Lung (tissue), 12 donors: ENCODE data around the gene ANKRD36. TPM values are rescaled to one million over a fixed set of nuclear protein-coding genes. Genes with fewer than 3 reads are reported as not detected.
"Not testable (repeated sequence)": the region's sequence is repeated elsewhere in the genome, so short reads cannot be mapped to it uniquely, and the experiment has no call there.

Experiments
- ATAC-seq: fragments of 200-7000 bp; cut with Tn5 transposase; one replicate; pipeline ENCODE4 v1.9.1; 2020; ENCODE audit warnings: moderate number of reproducible peaks; ENCODE audit not compliant: insufficient read depth, low FRiP score
- DNase-seq, 3 donors: peaks; one replicate each; pipeline ENCODE4 v3.0.0-alpha.2; 2013 to 2017
- H3K27ac ChIP-seq, 2 donors: one replicate each; pipeline ENCODE4 v1.5.1; 2013; ENCODE audit warnings: mild to moderate bottlenecking in 2 of 2, moderate library complexity in 2 of 2, control low read depth in 1 of 2, inconsistent platforms in 1 of 2, low read depth in 1 of 2, low read length in 1 of 2
- H3K27me3 ChIP-seq, 3 donors: one replicate each; pipeline ENCODE4 v1.5.1; 2013; ENCODE audit warnings: low read length in 2 of 3; ENCODE audit not compliant: control insufficient read depth in 3 of 3, insufficient read depth in 3 of 3
- H3K36me3 ChIP-seq, 4 donors: one replicate each; pipeline ENCODE4 v1.5.1; 2013; ENCODE audit warnings: low read length in 4 of 4, mild to moderate bottlenecking in 1 of 4, moderate library complexity in 1 of 4; ENCODE audit not compliant: control insufficient read depth in 4 of 4, insufficient read depth in 4 of 4
- H3K4me1 ChIP-seq, 5 donors: one replicate each; pipeline ENCODE4 v1.5.1; 2013; ENCODE audit warnings: low read length in 5 of 5, mild to moderate bottlenecking in 2 of 5, moderate library complexity in 1 of 5; ENCODE audit not compliant: control insufficient read depth in 5 of 5, insufficient read depth in 5 of 5
- H3K4me3 ChIP-seq: one replicate; pipeline ENCODE4 v1.5.1; 2013; ENCODE audit warnings: mild to moderate bottlenecking, control low read depth, moderate library complexity
- H3K9ac ChIP-seq, 2 donors: one replicate each; pipeline ENCODE4 v1.5.1; 2013; ENCODE audit warnings: low read length in 2 of 2, control low read depth in 1 of 2; ENCODE audit not compliant: insufficient read depth in 1 of 2
- H3K9me3 ChIP-seq, 4 donors: one replicate each; pipeline ENCODE4 v1.5.1; 2013; ENCODE audit warnings: low read length in 3 of 4, mild to moderate bottlenecking in 1 of 4, moderate library complexity in 1 of 4; ENCODE audit not compliant: control insufficient read depth in 4 of 4, insufficient read depth in 3 of 4
- CTCF ChIP-seq: IDR thresholded peaks from 2 replicates; pipeline ENCODE4 v1.5.1; 2012; ENCODE audit warnings: mild to moderate bottlenecking; ENCODE audit errors: control extremely low read depth, extremely low read depth
- WGBS, 2 donors: extraction: QIAGEN DNeasy Blood & Tissue Kit; methylation state at CpG; one replicate each; pipeline ENCODE4 v1.1.7; 2013; 5-methylcytosine and 5-hydroxymethylcytosine counted together
- polyA plus RNA-seq, 2 donors: library from polyadenylated mRNA; stranded (reverse); fragments of 200-250 nt; gene quantifications; one replicate each; pipeline ENCODE4 v1.2.1, GENCODE V29; 2013
- total RNA-seq, 2 donors: library from RNA; depleted of rRNA in 1 of 2; stranded (reverse); fragments of >200 nt in 1 of 2; gene quantifications; one replicate each; pipeline ENCODE4 v1.2.1, GENCODE V29; 2014 to 2021
- donor health status: control.
- donor health status: control.
- donor health status: Bipolar disorder and iron deficiency.
- donor health status: healthy.
- donor health status: DM: yes; HTN: yes; CAD: no.

ANKRD36 gene
- total and polyA plus RNA-seq, 4 donors: 1.5 to 96.4 (median 16.1) TPM

- not testable (repeated sequence) for H3K4me1 ChIP-seq, DNase-seq, H3K36me3 ChIP-seq, H3K9me3 ChIP-seq, H3K4me3 ChIP-seq, H3K27me3 ChIP-seq, H3K9ac ChIP-seq, ATAC-seq, H3K27ac ChIP-seq
- 86 to 94% methylated on average over 9 of the region's 9 CpGs for WGBS, 2 donors
Measured at GRCh38 chr2:97111246-97111645, 1.7 kb upstream of the ANKRD36 start.

GRCh38 chr2:97112320-97113049, 468 bp upstream of the ANKRD36 start:
- H3K27me3 ChIP-seq, H3K9me3 ChIP-seq, H3K36me3 ChIP-seq, H3K4me1 ChIP-seq: not testable (repeated sequence)
- Histone ChIP-seq H3K27ac (peak overlapping the region; percentile 89 to 94), H3K4me3 (peak overlapping the region; percentile 60), H3K9ac (peak overlapping the region; percentile 16 to 67)
- TF ChIP-seq CTCF: peak; percentile 90
- DNase-seq: peak; percentile 49 to 65 (median 53)
- WGBS, 2 donors: 0 to 1% methylated on average over 24 to 42 of the region's 44 CpGs
- peak; percentile 93 for ATAC-seq

GRCh38 chr2:97113882-97114255, 916 bp downstream of the ANKRD36 start:
- Histone ChIP-seq H3K9ac (peak overlapping the region in 1 of 2 donors; percentile 79), H3K27ac (peak overlapping the region; percentile 82 to 86), H3K4me3 (peak overlapping the region; percentile 33)
- H3K36me3 ChIP-seq, H3K9me3 ChIP-seq, H3K27me3 ChIP-seq, ATAC-seq, H3K4me1 ChIP-seq: not testable (repeated sequence)
- WGBS, 2 donors: 0 to 5% methylated on average over 12 to 16 of the region's 18 CpGs
- peak in 1 of 3 donors; percentile 0 for DNase-seq

- not testable (repeated sequence) for ATAC-seq, H3K27ac ChIP-seq, H3K9ac ChIP-seq, H3K36me3 ChIP-seq, H3K9me3 ChIP-seq, H3K27me3 ChIP-seq, DNase-seq, H3K4me3 ChIP-seq, H3K4me1 ChIP-seq
- WGBS, 2 donors: 92 to 95% methylated on average over 2 of the region's 2 CpGs
Measured at GRCh38 chr2:97129090-97129489, 16.1 kb downstream of the ANKRD36 start.

- not testable (repeated sequence) for H3K9me3 ChIP-seq, H3K27me3 ChIP-seq, H3K9ac ChIP-seq, H3K27ac ChIP-seq, ATAC-seq, H3K36me3 ChIP-seq, H3K4me3 ChIP-seq, H3K4me1 ChIP-seq, DNase-seq
- WGBS, 2 donors: 71 to 74% methylated on average over 3 of the region's 3 CpGs
Measured at GRCh38 chr2:97144016-97144415, 31.1 kb downstream of the ANKRD36 start.

DNA sequence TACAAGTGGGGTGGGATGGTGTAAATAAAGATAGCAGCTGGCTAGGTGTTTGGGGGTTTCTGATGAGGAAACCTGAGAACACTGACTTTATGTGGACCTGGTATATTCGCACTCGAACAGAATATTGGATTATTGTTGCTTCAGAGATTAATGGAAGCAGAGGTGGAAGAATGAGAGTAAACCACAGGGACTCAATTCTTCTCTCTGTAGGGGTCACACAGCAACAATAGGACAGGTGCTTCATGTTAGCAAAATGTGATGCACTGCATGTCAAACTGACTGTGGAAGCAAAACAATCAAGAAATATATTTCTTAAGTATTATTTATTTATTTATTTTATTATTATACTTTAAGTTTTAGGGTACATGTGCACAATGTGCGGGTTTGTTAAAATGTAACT, 53.6 kb downstream of the ANKRD36 start:
- H3K27me3 ChIP-seq, H3K36me3 ChIP-seq, H3K9me3 ChIP-seq, DNase-seq, H3K4me3 ChIP-seq, ATAC-seq, H3K27ac ChIP-seq, H3K4me1 ChIP-seq, H3K9ac ChIP-seq: not testable (repeated sequence)
- WGBS, 2 donors: 77 to 83% methylated on average over 1 to 2 of the region's 3 CpGs

GRCh38 chr2:97167938-97168337, 55.0 kb downstream of the ANKRD36 start:
- ATAC-seq: not testable (repeated sequence)
- 83 to 86% methylated on average over 4 of the region's 4 CpGs for WGBS, 2 donors

More at GRCh38 chr2:97167938-97168337, 55.0 kb downstream of the ANKRD36 start:
- not testable (repeated sequence) for H3K4me3 ChIP-seq, H3K4me1 ChIP-seq, H3K36me3 ChIP-seq, H3K27me3 ChIP-seq, H3K9ac ChIP-seq, H3K9me3 ChIP-seq, H3K27ac ChIP-seq, DNase-seq
